K562 (cell line): Measurements from ENCODE around the gene ATP13A5. TPM values are rescaled to one million over a fixed set of nuclear protein-coding genes. Genes with fewer than 3 reads are reported as not detected.

ENCODE experiments used
- ATAC-seq: fragments of 200-7000 bp; cut with Tn5 transposase; 3 replicates; pipeline ENCODE4 v1.9.1; 2020; ENCODE audit warnings: moderate library complexity
- BruUV-seq: library from RNA; stranded (reverse); fragments of 400-500 nt; replicated peaks from 2 replicates; lab custom pipeline; 2021; lab: Mats Ljungman, UMichigan
- CTCF ChIA-PET: fragments of 300-600 bp; formaldehyde crosslinking; extraction: SDS; loops from one replicate; lab custom pipeline; 2021; ENCODE audit warnings: low intra/inter-chr PET ratio; lab: Yijun Ruan, JAX
- POLR2A ChIA-PET: fragments of 300-600, 350-650 bp; sonication (Branson Sonifier 250); formaldehyde crosslinking; extraction: SDS; loops from one replicate; lab custom pipeline; 2021; ENCODE audit warnings: antibody characterized with exemption, inconsistent platforms; lab: Yijun Ruan, JAX
- DNase-seq, 4 experiments: peaks; one replicate each; pipeline versions ENCODE4 v3.0.0 to v3.0.0-alpha.2; 2011 to 2018; ENCODE audit warnings: low spot score in 3 of 4, mixed read lengths in 3 of 4; ENCODE audit errors: extremely low read depth in 1 of 4
- FAIRE-seq: peaks from 2 replicates; lab custom pipeline; 2011; peaks lifted over from hg19 to GRCh38; lab: Jason Lieb, UNC
- H2AFZ ChIP-seq: 2 replicates; pipeline ENCODE4 v1.6.0; 2011; ENCODE audit warnings: low read depth, low read length, control low read depth, inconsistent platforms
- H3K27ac ChIP-seq: fragments of 200-600 bp; 3 replicates; pipeline ENCODE4 v1.8.0; 2011; ENCODE audit warnings: low read depth, mild to moderate bottlenecking, control low read depth, inconsistent platforms, low read length, moderate library complexity, mixed read lengths; ENCODE audit errors: extremely low read depth
- H3K27me3 ChIP-seq, 2 experiments: fragments of 300-600 bp in 1 of 2; 2 replicates in 1 of 2; 3 replicates in 1 of 2; pipeline versions ENCODE4 v1.6.0 to v1.8.0; 2011; ENCODE audit warnings: inconsistent platforms in 2 of 2, low read length in 2 of 2, mild to moderate bottlenecking in 1 of 2, mixed read lengths in 1 of 2, moderate library complexity in 1 of 2; ENCODE audit not compliant: control insufficient read depth in 2 of 2, insufficient read depth in 2 of 2
- H3K36me3 ChIP-seq: fragments of 300-600 bp; 3 replicates; pipeline ENCODE4 v1.8.0; 2011; ENCODE audit warnings: mild to moderate bottlenecking, low read length, inconsistent platforms; ENCODE audit not compliant: control insufficient read depth, insufficient read depth
- H3K4me1 ChIP-seq, 2 experiments: fragments of 200-600 bp in 1 of 2; replicated peaks in 1 of 2; 2 replicates in 1 of 2; 3 replicates in 1 of 2; pipeline versions ENCODE4 v1.5.1 to v1.8.0; 2011; ENCODE audit warnings: inconsistent platforms in 2 of 2, low read length in 2 of 2, mild to moderate bottlenecking in 1 of 2, mixed read lengths in 1 of 2, moderate library complexity in 1 of 2; ENCODE audit not compliant: control insufficient read depth in 2 of 2, insufficient read depth in 2 of 2
- H3K4me2 ChIP-seq: 2 replicates; pipeline ENCODE4 v1.6.1; 2011; ENCODE audit warnings: low read length, control low read depth, inconsistent platforms, mixed read lengths; ENCODE audit not compliant: insufficient read depth
- H3K4me3 ChIP-seq: fragments of 200-600 bp; sonication (generic), shearing (Covaris generic); 2 replicates; pipeline ENCODE4 v1.5.1; 2016; ENCODE audit warnings: control low read depth, inconsistent platforms
- H3K79me2 ChIP-seq: fragments of 200-600 bp; 3 replicates; pipeline ENCODE4 v1.8.0; 2011; ENCODE audit warnings: low read length, inconsistent platforms; ENCODE audit not compliant: control insufficient read depth, insufficient read depth
- H3K9ac ChIP-seq, 2 experiments: 2 replicates each; pipeline versions ENCODE4 v1.6.0 to v1.6.1; 2011; ENCODE audit warnings: low read depth in 2 of 2, low read length in 2 of 2, control low read depth in 1 of 2, inconsistent platforms in 1 of 2, mild to moderate bottlenecking in 1 of 2, mixed read lengths in 1 of 2; ENCODE audit not compliant: insufficient read depth in 1 of 2
- H3K9me1 ChIP-seq: one replicate; pipeline ENCODE4 v1.6.0; 2011; ENCODE audit warnings: inconsistent platforms, mild to moderate bottlenecking, low read length, moderate library complexity; ENCODE audit not compliant: control insufficient read depth, insufficient read depth
- H3K9me3 ChIP-seq: replicated peaks from 2 replicates; pipeline ENCODE4 v1.5.1; 2011; ENCODE audit warnings: low read depth, low read length, inconsistent platforms; ENCODE audit not compliant: control insufficient read depth, insufficient read depth
- H4K20me1 ChIP-seq: replicated peaks from 2 replicates; pipeline ENCODE4 v1.6.1; 2011; ENCODE audit warnings: low read length, inconsistent platforms, mixed read lengths; ENCODE audit not compliant: control insufficient read depth, insufficient read depth
- ATF2 ChIP-seq: sonication (generic); formaldehyde crosslinking; IDR thresholded peaks from 2 replicates; pipeline ENCODE4 v1.8.1; 2022; ENCODE audit warnings: missing genetic modification reagents
- BCOR ChIP-seq: fragments of 450-650 bp; IDR thresholded peaks from 2 replicates; pipeline ENCODE4 v1.6.1; 2016
- HNRNPUL1 ChIP-seq: fragments of 200-400 bp; formaldehyde crosslinking; IDR thresholded peaks from 2 replicates; pipeline ENCODE4 v1.6.1; 2017; ENCODE audit warnings: low read length
- NR2C1 ChIP-seq, 2 experiments: fragments of 450-650 bp; IDR thresholded peaks; 2 replicates each; pipeline ENCODE4 v1.6.1; 2017; ENCODE audit warnings: mild to moderate bottlenecking in 2 of 2, antibody characterized with exemption in 1 of 2, inconsistent platforms in 1 of 2, missing compliant biosample characterization in 1 of 2, missing genetic modification characterization in 1 of 2
- PCBP2 ChIP-seq: fragments of 200-400 bp; formaldehyde crosslinking; IDR thresholded peaks from 2 replicates; pipeline ENCODE4 v1.6.1; 2018; ENCODE audit warnings: low read length, low read depth, mild to moderate bottlenecking, moderate library complexity; ENCODE audit not compliant: poor library complexity, severe bottlenecking
- TAL1 ChIP-seq: fragments of 450-650 bp; IDR thresholded peaks from 2 replicates; pipeline ENCODE4 v1.6.1; 2016; ENCODE audit warnings: mild to moderate bottlenecking
- TFAM ChIP-seq: fragments of 250-450 bp; sonication (Bioruptor Pico); conservative IDR thresholded peaks from 2 replicates; pipeline ENCODE4 v1.5.0; 2021; ENCODE audit warnings: mild to moderate bottlenecking, moderate library complexity
- ZFP91 ChIP-seq: sonication (generic); formaldehyde crosslinking; IDR thresholded peaks from 2 replicates; pipeline ENCODE4 v1.8.0; 2022; ENCODE audit warnings: mild to moderate bottlenecking, missing genetic modification reagents
- ZNF12 ChIP-seq: sonication (generic); formaldehyde crosslinking; IDR thresholded peaks from 2 replicates; pipeline ENCODE4 v1.4.0; 2020; ENCODE audit warnings: mild to moderate bottlenecking, missing genetic modification reagents
- ZNF584 ChIP-seq: fragments of 200-800 bp; sonication (Bioruptor generic); IDR thresholded peaks from 2 replicates; pipeline ENCODE4 v1.6.1; 2016; ENCODE audit warnings: low read depth, mild to moderate bottlenecking, missing genetic modification characterization, missing compliant biosample characterization
- ZNF644 ChIP-seq: fragments of 200-800 bp; sonication (Bioruptor generic); IDR thresholded peaks from 2 replicates; pipeline ENCODE4 v1.6.1; 2016; ENCODE audit warnings: low read depth, missing genetic modification characterization, missing compliant biosample characterization
- WGBS: fragments of 100-300 bp; shearing (Covaris generic); methylation state at CpG from one replicate; pipeline ENCODE4 v1.1.6; 2016; ENCODE audit warnings: low coverage, mixed read lengths; ENCODE audit not compliant: insufficient coverage; ENCODE audit errors: missing lambda C conversion rate; 5-methylcytosine and 5-hydroxymethylcytosine counted together
- in situ Hi-C: fragments of 300-500 bp; cut with MboI; formaldehyde crosslinking; loops from 4 replicates; pipeline ENCODE4 v1.15.0; 2018; ENCODE audit warnings: inconsistent platforms, mixed read lengths
- intact Hi-C: fragments of 100-400 bp; cut with micrococcal nuclease; formaldehyde crosslinking; loops from 2 replicates; pipeline ENCODE4 v1.14.2; 2022
- polyA plus RNA-seq, 8 experiments: library from polyadenylated mRNA; depleted of rRNA in 4 of 8; stranded (reverse) in 5 of 8; unstranded in 3 of 8; fragments of >200 nt; fragmentation: Nextera tagmentation in 2 of 8; fragmentation: Illumina TruSeq in 1 of 8; extraction: Ambion mirVana in 2 of 8; extraction: Trizol in 1 of 8; gene quantifications; 2 replicates each; pipeline versions ENCODE4 v1.2.1 to v1.2.3, GENCODE V29; 2011 to 2014; ENCODE audit warnings: inconsistent platforms in 1 of 8, missing spikeins in 1 of 8
- total RNA-seq, 7 experiments: library from RNA; depleted of rRNA in 6 of 7; stranded (reverse); fragments of >200 nt in 6 of 7; fragmentation: Illumina TruSeq in 2 of 7; extraction: Trizol in 2 of 7; gene quantifications; 2 replicates each; pipeline versions ENCODE4 v1.2.1 to v1.2.3, GENCODE V29; 2011 to 2021; ENCODE audit warnings: low replicate concordance in 1 of 7
- TF ChIP-seq, protein P1 (sequence below): fragments of 450-650 bp; IDR thresholded peaks from 2 replicates; pipeline ENCODE4 v1.6.1; 2016; ENCODE audit warnings: missing biosample characterization, missing genetic modification characterization
- TF ChIP-seq, protein P2 (sequence below): fragments of 450-650 bp; IDR thresholded peaks from 2 replicates; pipeline ENCODE4 v1.6.1; 2018; ENCODE audit warnings: mild to moderate bottlenecking, low read depth; ENCODE audit not compliant: partially characterized antibody
- TF ChIP-seq, protein P3 (sequence below): sonication (generic); formaldehyde crosslinking; IDR thresholded peaks from 2 replicates; pipeline ENCODE4 v1.8.0; 2022; ENCODE audit warnings: missing genetic modification reagents, mild to moderate bottlenecking, borderline replicate concordance

Gene ATP13A5
- total and polyA plus RNA-seq, 9 of the 15 experiments (the other 6 are each of a cell fraction or from before 2014, with no cell fraction given), result not detected

- TF ChIP-seq, protein P1, sequence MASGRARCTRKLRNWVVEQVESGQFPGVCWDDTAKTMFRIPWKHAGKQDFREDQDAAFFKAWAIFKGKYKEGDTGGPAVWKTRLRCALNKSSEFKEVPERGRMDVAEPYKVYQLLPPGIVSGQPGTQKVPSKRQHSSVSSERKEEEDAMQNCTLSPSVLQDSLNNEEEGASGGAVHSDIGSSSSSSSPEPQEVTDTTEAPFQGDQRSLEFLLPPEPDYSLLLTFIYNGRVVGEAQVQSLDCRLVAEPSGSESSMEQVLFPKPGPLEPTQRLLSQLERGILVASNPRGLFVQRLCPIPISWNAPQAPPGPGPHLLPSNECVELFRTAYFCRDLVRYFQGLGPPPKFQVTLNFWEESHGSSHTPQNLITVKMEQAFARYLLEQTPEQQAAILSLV, result no peak
- TF ChIP-seq TFAM (CRISPR knock-in tag) (no peak), ATF2 (no peak)
Measured at GRCh38 chr3:193261970-193262369, 116.6 kb downstream of the ATP13A5 start (continued).

DNA sequence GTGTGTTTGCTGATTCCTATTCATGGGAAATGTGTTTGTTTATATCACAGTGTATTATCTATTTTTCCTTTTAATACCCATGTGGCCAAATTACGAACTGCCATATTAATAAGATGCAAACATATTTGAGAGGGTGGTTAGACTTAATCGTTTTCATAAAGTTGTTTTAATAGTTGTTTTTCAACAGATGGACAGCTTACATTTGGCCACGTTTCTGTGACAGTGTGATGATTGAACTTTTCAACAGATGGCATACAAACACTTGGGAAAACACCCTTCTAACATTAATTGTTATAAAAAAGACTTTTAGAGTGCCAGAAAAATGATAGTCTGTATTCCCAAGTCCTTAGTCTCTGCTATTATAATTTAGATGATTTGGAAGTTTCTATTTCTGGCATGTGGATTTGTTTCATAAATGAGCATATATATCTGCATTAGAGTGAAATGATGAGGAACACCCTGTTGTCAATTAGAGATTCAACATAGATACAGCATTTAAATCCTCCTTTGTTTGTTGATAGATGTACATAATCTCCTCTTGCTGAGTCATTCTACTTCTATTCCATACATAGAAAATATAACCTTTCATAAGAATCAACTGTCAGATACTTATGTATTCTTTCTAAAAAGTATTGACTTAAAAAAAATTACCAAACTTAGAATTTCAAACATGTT, 124.4 kb downstream of the ATP13A5 start:
- POLR2A ChIA-PET, result no interaction called here
- no TSS peak for BruUV-seq

More for the DNA sequence above, 124.4 kb downstream of the ATP13A5 start:
- Histone ChIP-seq H3K9me3 (no peaks in the 10 kb centered on the region), H3K4me3 (no peak overlapping the region), H3K36me3 (no peaks in the 10 kb centered on the region), H3K27ac (no peak overlapping the region), H3K4me1 (no peaks in the 10 kb centered on the region), H3K9me1 (no peaks in the 10 kb centered on the region), H3K79me2 (no peaks in the 10 kb centered on the region), H3K9ac (no peak overlapping the region), H2AFZ (no peak overlapping the region), H3K4me2 (no peak overlapping the region), H4K20me1 (no peaks in the 10 kb centered on the region), H3K27me3 (no peaks in the 10 kb centered on the region)
- no peak for DNase-seq
- in situ Hi-C loops (no loop called here), intact Hi-C loops (no loop called here)
- ATAC-seq, result no peak
- CTCF ChIA-PET, result no interaction called here
- TF ChIP-seq PCBP2, result no peak
- no peak for TF ChIP-seq TAL1
- TF ChIP-seq ZNF584, result no peak
- TF ChIP-seq HNRNPUL1, result no peak
- TF ChIP-seq ZFP91 (CRISPR knock-in tag), result no peak
- no peak for TF ChIP-seq ZNF644
- TF ChIP-seq, protein P2, sequence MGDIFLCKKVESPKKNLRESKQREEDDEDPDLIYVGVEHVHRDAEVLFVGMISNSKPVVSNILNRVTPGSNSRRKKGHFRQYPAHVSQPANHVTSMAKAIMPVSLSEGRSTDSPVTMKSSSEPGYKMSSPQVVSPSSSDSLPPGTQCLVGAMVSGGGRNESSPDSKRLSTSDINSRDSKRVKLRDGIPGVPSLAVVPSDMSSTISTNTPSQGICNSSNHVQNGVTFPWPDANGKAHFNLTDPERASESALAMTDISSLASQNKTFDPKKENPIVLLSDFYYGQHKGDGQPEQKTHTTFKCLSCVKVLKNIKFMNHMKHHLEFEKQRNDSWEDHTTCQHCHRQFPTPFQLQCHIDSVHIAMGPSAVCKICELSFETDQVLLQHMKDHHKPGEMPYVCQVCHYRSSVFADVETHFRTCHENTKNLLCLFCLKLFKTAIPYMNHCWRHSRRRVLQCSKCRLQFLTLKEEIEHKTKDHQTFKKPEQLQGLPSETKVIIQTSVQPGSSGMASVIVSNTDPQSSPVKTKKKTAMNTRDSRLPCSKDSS, result no peak
- TF ChIP-seq BCOR, result no peak
- no peak for TF ChIP-seq ZNF12 (CRISPR knock-in tag)
- no peak for TF ChIP-seq NR2C1 (IDR thresholded peaks at IDR 0.05)
- TF ChIP-seq NR2C1 (tag; IDR thresholded peaks at IDR 0.05), result no peak
- TF ChIP-seq, protein P3, sequence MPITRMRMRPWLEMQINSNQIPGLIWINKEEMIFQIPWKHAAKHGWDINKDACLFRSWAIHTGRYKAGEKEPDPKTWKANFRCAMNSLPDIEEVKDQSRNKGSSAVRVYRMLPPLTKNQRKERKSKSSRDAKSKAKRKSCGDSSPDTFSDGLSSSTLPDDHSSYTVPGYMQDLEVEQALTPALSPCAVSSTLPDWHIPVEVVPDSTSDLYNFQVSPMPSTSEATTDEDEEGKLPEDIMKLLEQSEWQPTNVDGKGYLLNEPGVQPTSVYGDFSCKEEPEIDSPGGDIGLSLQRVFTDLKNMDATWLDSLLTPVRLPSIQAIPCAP (CRISPR knock-in tag), result no peak
- no peak for FAIRE-seq
- WGBS, result 3% methylated on average over 3 of the region's 3 CpGs
